SH-SY5Y (cell line): ENCODE measurements around the gene NT5DC4.

ENCODE experiments used
- GATA2 ChIP-seq: IDR thresholded peaks from 2 replicates; pipeline ENCODE4 v1.6.1; 2011; ENCODE audit warnings: mild to moderate bottlenecking, low read depth, low read length
- GATA3 ChIP-seq: IDR thresholded peaks from 2 replicates; pipeline ENCODE4 v1.6.1; 2011; ENCODE audit warnings: low read depth, mild to moderate bottlenecking, low read length, moderate library complexity

DNA sequence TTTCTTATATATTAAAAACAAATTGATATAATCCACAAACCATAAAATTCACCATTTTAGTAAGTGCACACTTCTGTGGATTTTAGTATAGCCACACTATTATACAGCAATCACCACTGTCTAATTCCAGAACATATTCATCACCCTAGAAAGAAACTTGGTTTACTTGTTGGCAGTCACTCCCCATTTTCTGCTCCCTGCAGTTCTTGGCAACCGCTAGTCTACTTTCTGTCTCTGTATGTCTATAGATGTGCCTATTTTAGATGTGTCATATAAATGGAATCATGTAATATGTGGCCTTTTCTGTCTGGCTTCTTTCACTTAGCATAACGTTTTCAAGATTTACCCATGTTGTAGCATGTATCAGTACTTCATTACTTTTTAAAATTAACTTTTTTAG lies 37.9 kb downstream of the NT5DC4 start:
- no peak for TF ChIP-seq GATA2
- no peak for TF ChIP-seq GATA3
